DND-41 (cell line): ENCODE measurements around the gene NPM1.

Source experiments
- ATAC-seq: fragments of 200-7000 bp; cut with Tn5 transposase; 3 replicates; pipeline ENCODE4 v1.9.1; 2021; ENCODE audit warnings: low read depth; ENCODE audit not compliant: insufficient read depth
- DNase-seq: peaks from one replicate; pipeline ENCODE4 v3.0.0-alpha.2; 2020
- H2AFZ ChIP-seq: 2 replicates; pipeline ENCODE4 v1.6.0; 2012; ENCODE audit warnings: low read depth, low read length
- H3K27ac ChIP-seq: 2 replicates; pipeline ENCODE4 v1.5.1; 2012; ENCODE audit warnings: low read length, inconsistent platforms
- H3K27me3 ChIP-seq: fragments of 200-600 bp; sonication (generic); 2 replicates; pipeline ENCODE4 v1.6.0; 2012; ENCODE audit warnings: low read length, mild to moderate bottlenecking, inconsistent platforms; ENCODE audit not compliant: insufficient read depth, poor library complexity
- H3K36me3 ChIP-seq: 2 replicates; pipeline ENCODE4 v1.5.1; 2012; ENCODE audit warnings: low read length, inconsistent platforms; ENCODE audit not compliant: insufficient read depth
- H3K4me1 ChIP-seq: 2 replicates; pipeline ENCODE4 v1.5.1; 2012; ENCODE audit warnings: mild to moderate bottlenecking, low read length; ENCODE audit not compliant: insufficient read depth
- H3K4me2 ChIP-seq: 2 replicates; pipeline ENCODE4 v1.6.0; 2012; ENCODE audit warnings: mild to moderate bottlenecking, moderate library complexity, low read length, inconsistent platforms; ENCODE audit not compliant: insufficient read depth
- H3K4me3 ChIP-seq, 2 experiments: fragments of 200-600 bp in 1 of 2; shearing (Covaris generic) in 1 of 2; 2 replicates each; pipeline ENCODE4 v1.5.1; 2012 to 2016; ENCODE audit warnings: inconsistent platforms in 2 of 2, low read length in 2 of 2, mild to moderate bottlenecking in 2 of 2, low read depth in 1 of 2, moderate library complexity in 1 of 2
- H3K79me2 ChIP-seq: 2 replicates; pipeline ENCODE4 v1.6.0; 2012; ENCODE audit warnings: low read length, inconsistent platforms; ENCODE audit not compliant: insufficient read depth
- H3K9ac ChIP-seq: 2 replicates; pipeline ENCODE4 v1.6.0; 2012; ENCODE audit warnings: low read depth, mild to moderate bottlenecking, inconsistent platforms, low read length, moderate library complexity
- H3K9me3 ChIP-seq: 2 replicates; pipeline ENCODE4 v1.5.1; 2012; ENCODE audit warnings: low read length, moderate library complexity, mild to moderate bottlenecking, inconsistent platforms; ENCODE audit not compliant: insufficient read depth, severe bottlenecking
- H4K20me1 ChIP-seq: 2 replicates; pipeline ENCODE4 v1.6.0; 2012; ENCODE audit warnings: low read length; ENCODE audit not compliant: insufficient read depth
- CTCF ChIP-seq: IDR thresholded peaks from 2 replicates; pipeline ENCODE4 v1.5.1; 2012; ENCODE audit warnings: borderline replicate concordance, low read length, moderate library complexity, mild to moderate bottlenecking; ENCODE audit not compliant: poor library complexity, severe bottlenecking; ENCODE audit errors: extremely low read depth
- EZH2 ChIP-seq: IDR thresholded peaks from 3 replicates; pipeline ENCODE4 v1.6.1; 2012; ENCODE audit warnings: borderline replicate concordance, low read depth, mild to moderate bottlenecking, moderate library complexity, low read length, inconsistent platforms; ENCODE audit not compliant: severe bottlenecking

Gene NPM1

GRCh38 chr5:171428168-171428696, 40.6 kb downstream of the NPM1 start:
- no peak overlapping the region for H3K4me3 ChIP-seq

GRCh38 chr5:171428809-171429542, 41.3 kb downstream of the NPM1 start:
- H3K9me3 ChIP-seq = no peaks in the 10 kb centered on the region
- peaks cover 5% of the 10 kb centered on the region; the same call in 1 of the 2 replicates for H4K20me1 ChIP-seq
- H3K9ac ChIP-seq = no peak overlapping the region
- H3K4me3 ChIP-seq = no peak overlapping the region
- no peaks in the 10 kb centered on the region for H3K4me1 ChIP-seq
- no peaks in the 10 kb centered on the region for H3K27me3 ChIP-seq
- DNase-seq (no peak), ATAC-seq (no peak)
- no peaks in the 10 kb centered on the region for H3K79me2 ChIP-seq
- no peak overlapping the region for H3K27ac ChIP-seq
- no peak overlapping the region for H3K4me2 ChIP-seq
- no peaks in the 10 kb centered on the region for H3K36me3 ChIP-seq
- TF ChIP-seq EZH2 = no peak
- TF ChIP-seq CTCF = no peak
- no peak overlapping the region for H2AFZ ChIP-seq

More at GRCh38 chr5:171428168-171428696, 40.6 kb downstream of the NPM1 start:
- Histone ChIP-seq H3K4me2 (no peak overlapping the region), H3K27ac (no peak overlapping the region), H3K79me2 (no peaks in the 10 kb centered on the region), H2AFZ (no peak overlapping the region), H3K9ac (no peak overlapping the region), H3K9me3 (no peaks in the 10 kb centered on the region), H3K27me3 (no peaks in the 10 kb centered on the region), H3K36me3 (no peaks in the 10 kb centered on the region), H4K20me1 (peaks cover 5% of the 10 kb centered on the region; the same call in 1 of the 2 replicates), H3K4me1 (no peaks in the 10 kb centered on the region)
- no peak for ATAC-seq
- no peak for DNase-seq
- no peak for TF ChIP-seq EZH2
- TF ChIP-seq CTCF = no peak

GRCh38 chr5:171429543-171429910, 41.9 kb downstream of the NPM1 start:
- Histone ChIP-seq H3K36me3 (no peaks in the 10 kb centered on the region), H3K9me3 (no peaks in the 10 kb centered on the region), H3K27ac (no peak overlapping the region), H3K4me1 (no peaks in the 10 kb centered on the region), H3K9ac (no peak overlapping the region), H2AFZ (no peak overlapping the region), H3K4me2 (no peak overlapping the region), H3K27me3 (no peaks in the 10 kb centered on the region), H3K79me2 (no peaks in the 10 kb centered on the region), H4K20me1 (peaks cover 5% of the 10 kb centered on the region; the same call in 1 of the 2 replicates), H3K4me3 (no peak overlapping the region)
- no peak for ATAC-seq
- DNase-seq = no peak
- TF ChIP-seq CTCF (no peak), EZH2 (no peak)
